Measurements from ENCODE around the gene NT5C3B.

NT5C3B gene

DNA sequence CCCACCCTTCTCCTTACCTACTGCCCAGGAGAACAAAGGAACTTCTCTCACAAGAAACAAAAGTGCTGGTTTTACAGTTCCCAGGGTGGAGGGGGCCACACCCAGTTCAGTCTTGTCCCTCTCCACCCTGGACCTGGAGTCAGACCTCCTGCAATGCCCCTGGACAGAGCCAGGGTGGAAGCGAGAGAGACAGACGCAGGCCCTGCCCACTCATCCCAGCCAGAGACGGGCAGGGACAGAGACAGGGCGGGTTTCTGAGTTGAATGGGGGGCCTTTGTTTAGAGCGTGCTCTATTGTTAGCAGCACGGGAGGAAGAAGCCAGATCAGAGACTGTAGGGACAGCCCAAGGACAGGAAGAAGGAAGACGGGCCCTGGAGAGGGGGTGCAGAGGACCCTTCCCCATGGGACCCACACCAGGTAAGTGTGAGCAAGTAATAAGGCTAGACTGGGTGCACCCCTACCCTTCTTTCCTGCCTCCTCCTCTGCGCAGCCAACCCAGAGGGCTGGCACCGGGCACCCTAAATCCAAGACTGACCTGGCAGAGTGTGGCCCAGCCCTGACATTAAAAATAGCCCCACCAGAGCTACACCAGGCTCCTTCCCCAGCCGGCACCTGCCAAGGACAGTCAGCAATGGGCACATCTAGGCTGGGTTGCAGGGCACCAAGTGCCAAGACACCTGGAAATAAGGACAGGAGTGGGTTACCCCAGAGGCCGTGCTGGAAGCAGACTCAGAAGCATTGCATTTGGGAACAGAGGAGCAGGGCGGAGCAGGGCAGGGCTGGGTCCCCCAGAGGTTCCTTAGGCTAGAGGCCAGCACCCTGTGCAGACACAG lies 60.4 kb downstream of the NT5C3B start:
- Histone ChIP-seq H3K4me1 (peaks cover 82 to 93% (median 90%) of the 10 kb centered on the region in 10 experiments), H3K36me3 (peaks cover 42 to 66% (median 57%) of the 10 kb centered on the region in 11 experiments), H3K4me3 (no peak overlapping the region; a peak in 1 of 20 replicates), H4K20me1 (peaks cover 88 to 100% (median 95%) of the 10 kb centered on the region in 11 experiments), H3K27me3 (no peaks in the 10 kb centered on the region), H3K9me3 (replicated peaks in 1 of 11) (no peaks in the 10 kb centered on the region), H3K4me2 (peak overlapping the region; percentile 68 to 99 (median 90)), H3K27ac (peak overlapping the region in 9 of 11 experiments; percentile 8 to 65 (median 52); a peak in 15 of 22 replicates), H3K9ac (peak overlapping the region; percentile 12 to 64 (median 50); a peak in 15 of 22 replicates)
- TF ChIP-seq Cebpa-rat (IDR thresholded peaks at IDR 0.05), result no peak

Data from BLaER1 treated with 17β-estradiol and CSF1 and Interleukin-3, amounts not matched to agents 10 nM and 100 nM (cell line).